Panc1 (cell line): ENCODE measurements around the gene CCDC137. TPM values are rescaled to one million over a fixed set of nuclear protein-coding genes. Genes with fewer than 3 reads are reported as not detected.

Source experiments
- ATAC-seq: fragments of 200-7000 bp; cut with Tn5 transposase; 2 replicates; pipeline ENCODE4 v1.9.1; 2020; ENCODE audit warnings: mild to moderate bottlenecking, moderate library complexity
- BruUV-seq: library from RNA; stranded (reverse); fragments of 400-500 nt; replicated peaks from 2 replicates; lab custom pipeline; 2021; lab: Mats Ljungman, UMichigan
- CTCF ChIA-PET: fragments of 300-600 bp; sonication (Branson Sonifier 250); formaldehyde crosslinking; loops from one replicate; lab custom pipeline; 2022; ENCODE audit warnings: antibody characterized with exemption; lab: Charles Lee
- POLR2A ChIA-PET: fragments of 300-600 bp; sonication (Branson Sonifier 250); formaldehyde crosslinking; loops from one replicate; lab custom pipeline; 2022; ENCODE audit warnings: antibody characterized with exemption; lab: Charles Lee
- DNase-seq: peaks from one replicate; pipeline ENCODE4 v3.0.0-alpha.2; 2010; ENCODE audit warnings: low read depth, low spot score
- H3K27ac ChIP-seq: 2 replicates; pipeline ENCODE4 v1.5.1; 2011; ENCODE audit warnings: mild to moderate bottlenecking, low read length, inconsistent platforms
- H3K27me3 ChIP-seq: fragments of 200-500 bp; sonication (Bioruptor generic); 2 replicates; pipeline ENCODE4 v1.6.0; 2014; ENCODE audit warnings: low read length, inconsistent platforms; ENCODE audit not compliant: control insufficient read depth, insufficient read depth
- H3K36me3 ChIP-seq: fragments of 200-500 bp; sonication (Bioruptor generic); 2 replicates; pipeline ENCODE4 v1.5.1; 2014; ENCODE audit warnings: inconsistent platforms, mild to moderate bottlenecking, low read length, moderate library complexity; ENCODE audit not compliant: control insufficient read depth, insufficient read depth
- H3K4me1 ChIP-seq: 2 replicates; pipeline ENCODE4 v1.5.1; 2011; ENCODE audit warnings: inconsistent platforms, mild to moderate bottlenecking, low read length, moderate library complexity; ENCODE audit not compliant: control insufficient read depth, insufficient read depth
- H3K4me3 ChIP-seq, 2 experiments: 2 replicates each; pipeline ENCODE4 v1.5.1; 2011 to 2012; ENCODE audit warnings: low read depth in 2 of 2, low read length in 2 of 2, mild to moderate bottlenecking in 2 of 2, inconsistent platforms in 1 of 2, moderate library complexity in 1 of 2
- H3K9me3 ChIP-seq: fragments of 200-500 bp; sonication (Bioruptor generic); 2 replicates; pipeline ENCODE4 v1.5.1; 2014; ENCODE audit warnings: low read depth, mild to moderate bottlenecking, inconsistent platforms, low read length, moderate library complexity; ENCODE audit not compliant: control insufficient read depth, insufficient read depth
- POLR2AphosphoS5 ChIP-seq: IDR thresholded peaks from 2 replicates; pipeline ENCODE4 v1.6.1; 2012; ENCODE audit warnings: mild to moderate bottlenecking, low read depth, low read length, moderate library complexity
- SIN3A ChIP-seq: IDR thresholded peaks from 2 replicates; pipeline ENCODE4 v1.6.1; 2012; ENCODE audit warnings: low read depth, mild to moderate bottlenecking, low read length, moderate library complexity, borderline replicate concordance; ENCODE audit not compliant: insufficient read depth
- TCF7L2 ChIP-seq: IDR thresholded peaks from 2 replicates; pipeline ENCODE4 v1.6.1; 2011; ENCODE audit warnings: mild to moderate bottlenecking, low read depth, low read length, inconsistent platforms
- in situ Hi-C: cut with HindIII; loops from 2 replicates; pipeline ENCODE4 v1.10.0; 2016; ENCODE audit warnings: low sequenced_read_pairs, low pct_unique_long_range_greater_than_20kb
- intact Hi-C: fragments of 100-400 bp; cut with micrococcal nuclease; formaldehyde crosslinking; loops from one replicate; pipeline ENCODE4 v1.10.0; 2022; ENCODE audit not compliant: unreplicated experiment
- total RNA-seq: library from RNA; stranded (reverse); gene quantifications from one replicate; pipeline ENCODE4 v1.2.1, GENCODE V29; 2021; ENCODE audit not compliant: unreplicated experiment
- TF ChIP-seq, protein P1 (sequence below), 2 experiments: IDR thresholded peaks; 2 replicates each; pipeline ENCODE4 v1.6.1; 2011 to 2012; ENCODE audit warnings: low read depth in 2 of 2, control low read depth in 1 of 2, low read length in 1 of 2, mild to moderate bottlenecking in 1 of 2, moderate library complexity in 1 of 2; ENCODE audit not compliant: insufficient read depth in 1 of 2
- TF ChIP-seq, protein P2 (sequence below): fragments of 450-650 bp; IDR thresholded peaks from 2 replicates; pipeline ENCODE4 v1.5.1; 2017; ENCODE audit warnings: mild to moderate bottlenecking

CCDC137 gene
- total RNA-seq, 1 experiment from 2014 or later = 74.6 TPM

DNA sequence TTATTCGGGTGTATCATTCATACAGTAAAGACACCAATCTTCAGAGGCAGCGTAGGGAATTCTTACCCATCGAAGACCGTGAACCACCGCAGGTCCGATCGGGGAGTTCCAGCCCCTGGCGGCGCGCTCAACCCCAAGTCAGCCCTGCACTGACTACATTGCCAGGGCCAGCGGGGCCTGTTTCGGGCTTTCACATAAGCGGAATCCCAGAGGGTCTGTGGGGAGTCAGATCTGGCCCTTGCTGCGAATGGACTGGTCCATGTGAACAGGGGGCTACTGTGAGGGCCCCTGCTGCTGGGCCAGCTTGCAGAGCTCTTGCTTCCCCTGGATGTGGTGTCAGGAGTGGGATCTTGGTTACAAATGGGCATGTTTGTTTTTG, 17.8 kb upstream of the CCDC137 start:
- intact Hi-C loops = no loop called here
- ChIA-PET POLR2A (no interaction called here), CTCF (no interaction called here)
- DNase-seq (no peak), ATAC-seq (no peak)
- Histone ChIP-seq H3K27me3 (no peaks in the 10 kb centered on the region), H3K9me3 (no peaks in the 10 kb centered on the region), H3K27ac (no peak overlapping the region), H3K36me3 (no peaks in the 10 kb centered on the region), H3K4me3 (no peak overlapping the region), H3K4me1 (peaks cover 7% of the 10 kb centered on the region)
- no TSS peak for BruUV-seq
- in situ Hi-C loops = no loop called here
- no peak for TF ChIP-seq POLR2AphosphoS5
- no peak for TF ChIP-seq SIN3A
- TF ChIP-seq, protein P1, sequence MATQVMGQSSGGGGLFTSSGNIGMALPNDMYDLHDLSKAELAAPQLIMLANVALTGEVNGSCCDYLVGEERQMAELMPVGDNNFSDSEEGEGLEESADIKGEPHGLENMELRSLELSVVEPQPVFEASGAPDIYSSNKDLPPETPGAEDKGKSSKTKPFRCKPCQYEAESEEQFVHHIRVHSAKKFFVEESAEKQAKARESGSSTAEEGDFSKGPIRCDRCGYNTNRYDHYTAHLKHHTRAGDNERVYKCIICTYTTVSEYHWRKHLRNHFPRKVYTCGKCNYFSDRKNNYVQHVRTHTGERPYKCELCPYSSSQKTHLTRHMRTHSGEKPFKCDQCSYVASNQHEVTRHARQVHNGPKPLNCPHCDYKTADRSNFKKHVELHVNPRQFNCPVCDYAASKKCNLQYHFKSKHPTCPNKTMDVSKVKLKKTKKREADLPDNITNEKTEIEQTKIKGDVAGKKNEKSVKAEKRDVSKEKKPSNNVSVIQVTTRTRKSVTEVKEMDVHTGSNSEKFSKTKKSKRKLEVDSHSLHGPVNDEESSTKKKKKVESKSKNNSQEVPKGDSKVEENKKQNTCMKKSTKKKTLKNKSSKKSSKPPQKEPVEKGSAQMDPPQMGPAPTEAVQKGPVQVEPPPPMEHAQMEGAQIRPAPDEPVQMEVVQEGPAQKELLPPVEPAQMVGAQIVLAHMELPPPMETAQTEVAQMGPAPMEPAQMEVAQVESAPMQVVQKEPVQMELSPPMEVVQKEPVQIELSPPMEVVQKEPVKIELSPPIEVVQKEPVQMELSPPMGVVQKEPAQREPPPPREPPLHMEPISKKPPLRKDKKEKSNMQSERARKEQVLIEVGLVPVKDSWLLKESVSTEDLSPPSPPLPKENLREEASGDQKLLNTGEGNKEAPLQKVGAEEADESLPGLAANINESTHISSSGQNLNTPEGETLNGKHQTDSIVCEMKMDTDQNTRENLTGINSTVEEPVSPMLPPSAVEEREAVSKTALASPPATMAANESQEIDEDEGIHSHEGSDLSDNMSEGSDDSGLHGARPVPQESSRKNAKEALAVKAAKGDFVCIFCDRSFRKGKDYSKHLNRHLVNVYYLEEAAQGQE (IDR thresholded peaks at IDR 0.05; ENCODE audit: insufficient read depth in 1 of 2, low read depth in 2 of 2, low read length in 1 of 2) = no peak
- TF ChIP-seq, protein P2, sequence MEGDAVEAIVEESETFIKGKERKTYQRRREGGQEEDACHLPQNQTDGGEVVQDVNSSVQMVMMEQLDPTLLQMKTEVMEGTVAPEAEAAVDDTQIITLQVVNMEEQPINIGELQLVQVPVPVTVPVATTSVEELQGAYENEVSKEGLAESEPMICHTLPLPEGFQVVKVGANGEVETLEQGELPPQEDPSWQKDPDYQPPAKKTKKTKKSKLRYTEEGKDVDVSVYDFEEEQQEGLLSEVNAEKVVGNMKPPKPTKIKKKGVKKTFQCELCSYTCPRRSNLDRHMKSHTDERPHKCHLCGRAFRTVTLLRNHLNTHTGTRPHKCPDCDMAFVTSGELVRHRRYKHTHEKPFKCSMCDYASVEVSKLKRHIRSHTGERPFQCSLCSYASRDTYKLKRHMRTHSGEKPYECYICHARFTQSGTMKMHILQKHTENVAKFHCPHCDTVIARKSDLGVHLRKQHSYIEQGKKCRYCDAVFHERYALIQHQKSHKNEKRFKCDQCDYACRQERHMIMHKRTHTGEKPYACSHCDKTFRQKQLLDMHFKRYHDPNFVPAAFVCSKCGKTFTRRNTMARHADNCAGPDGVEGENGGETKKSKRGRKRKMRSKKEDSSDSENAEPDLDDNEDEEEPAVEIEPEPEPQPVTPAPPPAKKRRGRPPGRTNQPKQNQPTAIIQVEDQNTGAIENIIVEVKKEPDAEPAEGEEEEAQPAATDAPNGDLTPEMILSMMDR = no peak
- no peak for TF ChIP-seq TCF7L2

DNA sequence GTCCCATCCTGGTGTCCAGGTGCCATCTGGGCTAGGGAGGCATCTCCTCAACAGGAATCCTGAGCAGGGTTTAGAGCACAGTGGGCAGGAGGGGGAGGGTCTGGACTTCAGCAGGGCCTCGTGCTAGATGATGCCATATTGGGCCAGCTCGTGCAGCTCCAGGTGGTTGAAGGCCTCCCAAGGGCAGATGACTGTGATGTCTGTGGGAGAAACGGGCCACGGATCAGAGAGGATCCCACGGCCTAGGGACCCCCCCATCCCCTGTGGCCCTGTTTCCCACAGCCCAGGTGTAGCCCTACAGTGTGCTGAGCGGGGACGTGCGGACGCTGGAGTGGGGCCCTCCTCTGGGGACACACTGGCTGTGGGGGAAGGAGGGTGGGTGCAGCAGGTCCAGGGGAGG, 15.6 kb upstream of the CCDC137 start:
- BruUV-seq = no TSS peak
- Histone ChIP-seq H3K4me1 (peaks cover 15% of the 10 kb centered on the region), H3K4me3 (no peak overlapping the region), H3K27me3 (no peaks in the 10 kb centered on the region), H3K9me3 (no peaks in the 10 kb centered on the region), H3K36me3 (no peaks in the 10 kb centered on the region), H3K27ac (no peak overlapping the region)
- intact Hi-C loops (no loop called here), in situ Hi-C loops (no loop called here)
- ATAC-seq (no peak), DNase-seq (no peak)
- POLR2A ChIA-PET = no interaction called here
- TF ChIP-seq SIN3A = no peak
- CTCF ChIA-PET = interaction anchor here (0.6 kb wide), 1 partner anchor 23 kb away, joined by 5 read pairs; no protein-coding TSS in a partner anchor

DNA sequence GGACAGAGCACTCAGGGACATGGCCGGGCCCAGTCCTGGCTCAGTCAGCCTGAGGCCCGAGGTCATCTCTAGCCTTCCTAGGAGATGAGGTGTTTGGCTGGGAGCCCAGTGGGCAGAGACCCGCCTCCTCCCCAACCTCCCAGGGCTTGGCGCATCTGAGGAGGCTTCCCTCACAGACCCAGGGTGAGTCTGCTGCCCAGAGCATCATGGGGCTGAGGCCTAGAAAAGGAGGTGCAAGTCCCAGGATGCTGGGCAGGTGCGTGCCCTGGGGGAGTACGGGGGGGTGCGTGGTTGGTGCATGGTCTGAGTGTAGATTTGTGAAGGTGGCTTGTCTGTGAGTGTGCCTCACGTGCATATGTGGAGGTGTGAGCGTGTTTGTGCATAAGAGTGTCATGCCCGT, 14.8 kb upstream of the CCDC137 start:
- intact Hi-C loops = no loop called here
- no peak for TF ChIP-seq TCF7L2
- POLR2A ChIA-PET = no interaction called here
- Histone ChIP-seq H3K4me3 (no peak overlapping the region), H3K27ac (no peak overlapping the region), H3K4me1 (peaks cover 15% of the 10 kb centered on the region), H3K36me3 (no peaks in the 10 kb centered on the region), H3K9me3 (no peaks in the 10 kb centered on the region), H3K27me3 (no peaks in the 10 kb centered on the region)
- BruUV-seq = no TSS peak
- DNase-seq (no peak), ATAC-seq (peak; percentile 62)
- in situ Hi-C loops = no loop called here
- CTCF ChIA-PET = no interaction called here
